K562 (cell line): Measurements from ENCODE around the gene TMEM203. TPM values are rescaled to one million over a fixed set of nuclear protein-coding genes. Genes with fewer than 3 reads are reported as not detected.

Source experiments
- DPF2 ChIP-seq: fragments of 450-650 bp; IDR thresholded peaks from 2 replicates; pipeline ENCODE4 v1.6.1; 2016
- FOXM1 ChIP-seq, 2 experiments: fragments of 450-650 bp in 1 of 2; sonication (generic) in 1 of 2; formaldehyde crosslinking in 1 of 2; IDR thresholded peaks; 2 replicates each; pipeline versions ENCODE4 v1.6.1 to v1.9.0; 2017 to 2022; ENCODE audit warnings: low read depth in 2 of 2, mild to moderate bottlenecking in 2 of 2, missing genetic modification reagents in 1 of 2, moderate library complexity in 1 of 2
- GATA2 ChIP-seq: sonication (generic); formaldehyde crosslinking; IDR thresholded peaks from 2 replicates; pipeline ENCODE4 v1.4.0; 2020; ENCODE audit warnings: mild to moderate bottlenecking, missing genetic modification reagents
- MAFG ChIP-seq: fragments of 450-650 bp; conservative IDR thresholded peaks from 2 replicates; pipeline ENCODE4 v1.6.1; 2016; ENCODE audit warnings: missing genetic modification characterization, missing compliant biosample characterization
- MEIS2 ChIP-seq: fragments of 450-650 bp; IDR thresholded peaks from 2 replicates; pipeline ENCODE4 v1.6.1; 2014; ENCODE audit warnings: mild to moderate bottlenecking; ENCODE audit not compliant: partially characterized antibody
- NCOA4 ChIP-seq: fragments of 450-650 bp; IDR thresholded peaks from 2 replicates; pipeline ENCODE4 v1.6.1; 2018; ENCODE audit warnings: mild to moderate bottlenecking; ENCODE audit not compliant: partially characterized antibody
- PHB ChIP-seq: fragments of 250-450 bp; sonication (Bioruptor Pico); IDR thresholded peaks from 2 replicates; pipeline ENCODE4 v1.5.0; 2021
- POLR2AphosphoS5 ChIP-seq: IDR thresholded peaks from 2 replicates; pipeline ENCODE4 v1.6.1; 2011; ENCODE audit warnings: mild to moderate bottlenecking, low read depth, low read length, moderate library complexity; ENCODE audit not compliant: control insufficient read depth, insufficient read depth
- POLR3A ChIP-seq: IDR thresholded peaks from 2 replicates; pipeline ENCODE4 v1.6.1; 2011; ENCODE audit warnings: borderline replicate concordance, mild to moderate bottlenecking, moderate library complexity; ENCODE audit not compliant: insufficient read length, insufficient read depth; ENCODE audit errors: extremely low read depth
- SIX5 ChIP-seq, 2 experiments: IDR thresholded peaks; 2 replicates each; pipeline ENCODE4 v1.6.1; 2011; ENCODE audit warnings: low read length in 2 of 2, borderline replicate concordance in 1 of 2, low read depth in 1 of 2, mild to moderate bottlenecking in 1 of 2, moderate library complexity in 1 of 2; ENCODE audit not compliant: insufficient read depth in 1 of 2
- SMARCC2 ChIP-seq: fragments of 450-650 bp; IDR thresholded peaks from 2 replicates; pipeline ENCODE4 v1.6.1; 2017; ENCODE audit warnings: antibody characterized with exemption, moderate library complexity, mild to moderate bottlenecking, low read depth
- STAT5B ChIP-seq: fragments of 250-450 bp; sonication (Bioruptor Pico); IDR thresholded peaks from 2 replicates; pipeline ENCODE4 v1.8.0; 2021; ENCODE audit warnings: mild to moderate bottlenecking, inconsistent platforms
- TBL1XR1 ChIP-seq, 2 experiments: IDR thresholded peaks; 2 replicates each; pipeline ENCODE4 v1.6.1; 2012; ENCODE audit warnings: improper control_type of control experiment in 2 of 2, low read length in 2 of 2, mild to moderate bottlenecking in 1 of 2
- ZNF121 ChIP-seq: sonication (generic); formaldehyde crosslinking; conservative IDR thresholded peaks from 2 replicates; pipeline ENCODE4 v1.8.0; 2022; ENCODE audit warnings: missing genetic modification reagents
- ZNF124 ChIP-seq: sonication (generic); formaldehyde crosslinking; IDR thresholded peaks from 2 replicates; pipeline ENCODE4 v1.8.1; 2022; ENCODE audit warnings: missing genetic modification reagents
- ZNF395 ChIP-seq: fragments of 200-800 bp; sonication (Bioruptor generic); IDR thresholded peaks from 2 replicates; pipeline ENCODE4 v1.6.1; 2017; ENCODE audit warnings: missing genetic modification characterization, missing compliant biosample characterization
- ZNF695 ChIP-seq: fragments of 450-650 bp; formaldehyde crosslinking; IDR thresholded peaks from 2 replicates; pipeline ENCODE4 v1.4.0; 2020; ENCODE audit warnings: mild to moderate bottlenecking, moderate library complexity
- polyA plus RNA-seq, 8 experiments: library from polyadenylated mRNA; depleted of rRNA in 4 of 8; stranded (reverse) in 5 of 8; unstranded in 3 of 8; fragments of >200 nt; fragmentation: Nextera tagmentation in 2 of 8; fragmentation: Illumina TruSeq in 1 of 8; extraction: Ambion mirVana in 2 of 8; extraction: Trizol in 1 of 8; gene quantifications; 2 replicates each; pipeline versions ENCODE4 v1.2.1 to v1.2.3, GENCODE V29; 2011 to 2014; ENCODE audit warnings: inconsistent platforms in 1 of 8, missing spikeins in 1 of 8
- total RNA-seq, 7 experiments: library from RNA; depleted of rRNA in 6 of 7; stranded (reverse); fragments of >200 nt in 6 of 7; fragmentation: Illumina TruSeq in 2 of 7; extraction: Trizol in 2 of 7; gene quantifications; 2 replicates each; pipeline versions ENCODE4 v1.2.1 to v1.2.3, GENCODE V29; 2011 to 2021; ENCODE audit warnings: low replicate concordance in 1 of 7
- TF ChIP-seq, protein P1 (sequence below): fragments of 200-400 bp; formaldehyde crosslinking; IDR thresholded peaks from 2 replicates; pipeline ENCODE4 v1.6.1; 2017; ENCODE audit warnings: mild to moderate bottlenecking, low read depth, low read length, moderate library complexity
- TF ChIP-seq, protein P2 (sequence below): fragments of 250-450 bp; sonication (Bioruptor Pico); IDR thresholded peaks from 2 replicates; pipeline ENCODE4 v1.4.0; 2020; ENCODE audit warnings: mild to moderate bottlenecking
- TF ChIP-seq, protein P3 (sequence below): fragments of 450-650 bp; IDR thresholded peaks from 2 replicates; pipeline ENCODE4 v1.6.1; 2014; ENCODE audit warnings: low read depth, mild to moderate bottlenecking, moderate library complexity, borderline replicate concordance

Gene TMEM203
- total and polyA plus RNA-seq, 9 of the 15 experiments (the other 6 are each of a cell fraction or from before 2014, with no cell fraction given): 8.8 to 59.5 (median 37.6) TPM

DNA sequence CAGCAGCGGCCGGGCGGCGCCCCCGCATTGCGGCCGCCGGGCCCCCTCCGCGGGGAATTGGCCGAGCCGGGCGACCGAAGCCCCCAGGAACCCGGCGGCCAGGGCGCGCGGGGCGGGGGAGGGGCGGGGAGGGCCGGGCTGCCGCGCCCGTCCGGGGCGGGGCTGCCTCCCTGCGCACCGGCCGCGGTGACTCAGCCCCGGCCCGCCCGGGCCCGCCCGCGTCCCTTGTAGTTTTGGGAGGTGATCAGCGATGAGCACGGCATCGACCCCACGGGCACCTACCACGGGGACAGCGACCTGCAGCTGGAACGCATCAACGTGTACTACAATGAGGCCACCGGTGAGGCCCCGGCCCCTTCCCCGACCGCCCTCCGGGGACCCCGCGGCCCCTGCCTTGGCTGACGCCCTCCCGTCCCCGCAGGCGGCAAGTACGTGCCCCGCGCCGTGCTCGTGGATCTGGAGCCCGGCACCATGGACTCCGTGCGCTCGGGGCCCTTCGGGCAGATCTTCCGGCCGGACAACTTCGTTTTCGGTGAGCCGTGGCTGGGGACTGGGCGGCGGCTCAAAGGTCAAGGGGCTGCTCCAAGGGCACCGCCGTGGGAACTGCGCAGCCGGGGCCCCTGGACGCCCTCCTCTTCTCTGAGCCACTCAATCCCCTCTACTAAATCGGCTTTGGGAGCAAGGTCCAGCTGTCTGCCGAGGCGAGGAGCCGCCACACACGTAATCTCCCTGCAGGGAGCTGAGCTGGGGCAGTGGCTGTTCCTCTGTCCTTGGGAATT is 36.2 kb upstream of the TMEM203 start (continued):
- TF ChIP-seq, protein P1, sequence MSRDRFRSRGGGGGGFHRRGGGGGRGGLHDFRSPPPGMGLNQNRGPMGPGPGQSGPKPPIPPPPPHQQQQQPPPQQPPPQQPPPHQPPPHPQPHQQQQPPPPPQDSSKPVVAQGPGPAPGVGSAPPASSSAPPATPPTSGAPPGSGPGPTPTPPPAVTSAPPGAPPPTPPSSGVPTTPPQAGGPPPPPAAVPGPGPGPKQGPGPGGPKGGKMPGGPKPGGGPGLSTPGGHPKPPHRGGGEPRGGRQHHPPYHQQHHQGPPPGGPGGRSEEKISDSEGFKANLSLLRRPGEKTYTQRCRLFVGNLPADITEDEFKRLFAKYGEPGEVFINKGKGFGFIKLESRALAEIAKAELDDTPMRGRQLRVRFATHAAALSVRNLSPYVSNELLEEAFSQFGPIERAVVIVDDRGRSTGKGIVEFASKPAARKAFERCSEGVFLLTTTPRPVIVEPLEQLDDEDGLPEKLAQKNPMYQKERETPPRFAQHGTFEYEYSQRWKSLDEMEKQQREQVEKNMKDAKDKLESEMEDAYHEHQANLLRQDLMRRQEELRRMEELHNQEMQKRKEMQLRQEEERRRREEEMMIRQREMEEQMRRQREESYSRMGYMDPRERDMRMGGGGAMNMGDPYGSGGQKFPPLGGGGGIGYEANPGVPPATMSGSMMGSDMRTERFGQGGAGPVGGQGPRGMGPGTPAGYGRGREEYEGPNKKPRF: no peak
- TF ChIP-seq ZNF121 (CRISPR knock-in tag) (no peak), STAT5B (CRISPR knock-in tag) (no peak), NCOA4 (no peak), SIX5 (IDR thresholded peaks at IDR 0.05; ENCODE audit: borderline replicate concordance in 1 of 2, insufficient read depth in 1 of 2, low read depth in 1 of 2, low read length in 2 of 2) (no peak), ZNF395 (no peak), GATA2 (no peak), POLR2AphosphoS5 (0 out of 2 replicates have a peak, but pooled peaks have one; percentile 16), ZNF695 (CRISPR knock-in tag) (no peak), DPF2 (no peak), SMARCC2 (no peak), FOXM1 (IDR thresholded peaks at IDR 0.05; ENCODE audit: low read depth) (no peak), FOXM1 (CRISPR knock-in tag; IDR thresholded peaks at IDR 0.05; ENCODE audit: low read depth) (no peak), POLR3A (no peak), MEIS2 (no peak), ZNF124 (no peak), TBL1XR1 (IDR thresholded peaks at IDR 0.05; ENCODE audit: low read length in 2 of 2) (peak in 1 of 2 experiments; percentile 0; a peak in 2 of 4 replicates), MAFG (no peak), PHB (CRISPR knock-in tag) (no peak)
- TF ChIP-seq, protein P2, sequence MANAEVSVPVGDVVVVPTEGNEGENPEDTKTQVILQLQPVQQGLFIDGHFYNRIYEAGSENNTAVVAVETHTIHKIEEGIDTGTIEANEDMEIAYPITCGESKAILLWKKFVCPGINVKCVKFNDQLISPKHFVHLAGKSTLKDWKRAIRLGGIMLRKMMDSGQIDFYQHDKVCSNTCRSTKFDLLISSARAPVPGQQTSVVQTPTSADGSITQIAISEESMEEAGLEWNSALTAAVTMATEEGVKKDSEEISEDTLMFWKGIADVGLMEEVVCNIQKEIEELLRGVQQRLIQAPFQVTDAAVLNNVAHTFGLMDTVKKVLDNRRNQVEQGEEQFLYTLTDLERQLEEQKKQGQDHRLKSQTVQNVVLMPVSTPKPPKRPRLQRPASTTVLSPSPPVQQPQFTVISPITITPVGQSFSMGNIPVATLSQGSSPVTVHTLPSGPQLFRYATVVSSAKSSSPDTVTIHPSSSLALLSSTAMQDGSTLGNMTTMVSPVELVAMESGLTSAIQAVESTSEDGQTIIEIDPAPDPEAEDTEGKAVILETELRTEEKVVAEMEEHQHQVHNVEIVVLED (CRISPR knock-in tag): no peak
- TF ChIP-seq, protein P3, sequence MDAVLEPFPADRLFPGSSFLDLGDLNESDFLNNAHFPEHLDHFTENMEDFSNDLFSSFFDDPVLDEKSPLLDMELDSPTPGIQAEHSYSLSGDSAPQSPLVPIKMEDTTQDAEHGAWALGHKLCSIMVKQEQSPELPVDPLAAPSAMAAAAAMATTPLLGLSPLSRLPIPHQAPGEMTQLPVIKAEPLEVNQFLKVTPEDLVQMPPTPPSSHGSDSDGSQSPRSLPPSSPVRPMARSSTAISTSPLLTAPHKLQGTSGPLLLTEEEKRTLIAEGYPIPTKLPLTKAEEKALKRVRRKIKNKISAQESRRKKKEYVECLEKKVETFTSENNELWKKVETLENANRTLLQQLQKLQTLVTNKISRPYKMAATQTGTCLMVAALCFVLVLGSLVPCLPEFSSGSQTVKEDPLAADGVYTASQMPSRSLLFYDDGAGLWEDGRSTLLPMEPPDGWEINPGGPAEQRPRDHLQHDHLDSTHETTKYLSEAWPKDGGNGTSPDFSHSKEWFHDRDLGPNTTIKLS: no peak
